Muscle layer of duodenum (tissue), 2 donors: ENCODE data around the gene TMEM161B.

Experiments used
- H3K27ac ChIP-seq: one replicate; pipeline ENCODE4 v1.7.0; 2013; ENCODE audit warnings: mild to moderate bottlenecking, low read length
- H3K27me3 ChIP-seq: one replicate; pipeline ENCODE4 v1.7.0; 2013; ENCODE audit warnings: low read depth, mild to moderate bottlenecking, control low read depth, low read length
- H3K36me3 ChIP-seq, 2 donors: one replicate each; pipeline ENCODE4 v1.7.0; 2013; ENCODE audit warnings: low read length in 2 of 2, control low read depth in 1 of 2, mild to moderate bottlenecking in 1 of 2; ENCODE audit not compliant: insufficient read depth in 2 of 2, control insufficient read depth in 1 of 2
- H3K4me1 ChIP-seq, 2 donors: one replicate each; pipeline ENCODE4 v1.7.0; 2013; ENCODE audit warnings: low read length in 2 of 2, mild to moderate bottlenecking in 2 of 2, control low read depth in 1 of 2, moderate library complexity in 1 of 2; ENCODE audit not compliant: insufficient read depth in 2 of 2, control insufficient read depth in 1 of 2
- H3K4me3 ChIP-seq, 2 donors: one replicate each; pipeline ENCODE4 v1.7.0; 2013; ENCODE audit warnings: low read length in 2 of 2, low read depth in 1 of 2, mild to moderate bottlenecking in 1 of 2
- H3K9me3 ChIP-seq, 2 donors: one replicate each; pipeline ENCODE4 v1.7.0; 2013; ENCODE audit warnings: low read length in 2 of 2, control low read depth in 1 of 2, mild to moderate bottlenecking in 1 of 2; ENCODE audit not compliant: control insufficient read depth in 1 of 2
- donor health status: healthy.

TMEM161B gene

DNA sequence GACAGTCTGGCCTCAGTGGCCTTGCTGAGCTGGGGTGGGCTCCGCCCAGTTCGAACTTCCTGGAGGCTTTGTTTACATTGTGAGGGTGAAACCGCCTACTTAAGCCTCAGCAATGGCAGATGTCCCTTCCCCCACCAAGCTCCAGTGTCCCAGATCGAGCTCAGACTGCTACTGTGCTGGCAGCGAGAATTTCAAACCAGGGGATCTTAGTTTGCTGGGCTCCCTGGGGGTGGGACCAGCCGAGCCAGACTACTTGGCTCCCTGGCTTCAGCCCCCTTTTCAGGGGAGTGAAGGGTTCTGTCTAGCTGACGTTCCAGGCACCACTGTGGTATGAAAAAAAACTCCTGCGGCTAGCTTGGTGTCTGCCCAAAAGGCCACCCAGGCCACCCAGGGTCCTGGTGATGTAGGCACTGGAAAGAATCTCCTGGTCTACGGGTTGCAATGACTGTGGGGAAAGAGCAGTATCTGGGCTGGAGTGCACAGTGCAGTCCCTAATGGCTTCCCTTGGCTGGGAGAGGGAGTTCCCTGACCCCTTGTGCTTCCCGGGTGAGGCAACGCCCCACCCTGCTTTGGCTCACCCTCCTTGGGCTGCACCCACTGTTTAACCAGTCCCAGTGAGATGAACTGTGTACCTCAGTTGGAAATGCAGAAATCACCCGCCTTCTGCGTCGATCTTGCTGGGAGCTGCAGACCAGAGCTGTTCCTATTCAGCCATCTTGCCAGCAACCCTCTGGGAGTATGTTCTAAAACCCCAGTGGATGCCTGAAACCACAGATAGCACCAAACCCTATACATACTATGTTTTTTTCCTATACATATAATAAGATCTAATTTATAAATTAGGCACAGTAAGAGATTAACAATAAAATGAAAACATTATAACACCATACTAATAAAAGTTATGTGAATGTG is 95.5 kb downstream of the TMEM161B start:
- Histone ChIP-seq H3K4me3 (no peak overlapping the region), H3K27ac (no peak overlapping the region), H3K36me3 (no peaks in the 10 kb centered on the region), H3K9me3 (peaks cover 0 to 2% of the 10 kb centered on the region in 2 donors), H3K4me1 (no peaks in the 10 kb centered on the region), H3K27me3 (no peaks in the 10 kb centered on the region)

DNA sequence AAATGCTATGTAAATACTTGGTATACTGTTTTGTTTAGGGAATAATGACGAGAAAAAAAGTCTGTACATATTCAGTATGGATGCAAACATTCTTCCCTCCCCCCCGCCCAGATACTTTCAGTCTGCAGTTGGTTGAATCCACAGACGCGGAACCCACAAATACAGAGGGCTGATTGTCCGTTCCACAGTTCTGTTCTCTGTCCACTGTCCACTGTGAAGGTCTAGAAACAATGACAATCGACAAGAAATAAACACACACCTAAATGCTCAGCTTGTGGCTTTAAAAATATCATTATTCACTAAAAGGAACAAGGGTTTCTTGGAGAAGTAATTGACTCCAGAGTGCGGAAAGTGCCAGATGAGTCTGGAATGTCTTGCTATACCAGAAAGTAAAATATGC is 109.1 kb downstream of the TMEM161B start:
- Histone ChIP-seq H3K27me3 (no peaks in the 10 kb centered on the region), H3K4me1 (no peaks in the 10 kb centered on the region), H3K4me3 (no peak overlapping the region), H3K9me3 (no peaks in the 10 kb centered on the region), H3K27ac (no peak overlapping the region), H3K36me3 (no peaks in the 10 kb centered on the region)

DNA sequence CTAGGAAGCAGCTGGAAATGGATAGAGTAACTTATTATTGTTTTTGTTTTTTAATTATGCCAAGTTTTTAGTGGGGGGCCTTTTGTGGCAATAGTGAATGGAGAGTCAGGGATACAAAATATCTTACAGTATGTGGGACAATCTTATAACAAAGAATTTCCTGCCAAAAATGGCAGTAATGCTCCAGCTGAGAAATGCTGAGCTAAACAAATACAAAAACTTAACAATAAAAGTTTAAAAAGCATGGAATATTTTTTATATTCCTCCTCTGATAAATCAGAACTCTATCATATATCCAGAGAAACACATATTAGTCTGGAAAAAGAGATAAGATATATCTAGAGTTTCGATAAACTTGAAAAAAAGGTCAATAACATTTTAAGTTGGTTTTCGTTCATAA is 110.6 kb downstream of the TMEM161B start:
- Histone ChIP-seq H3K27ac (no peak overlapping the region), H3K9me3 (no peaks in the 10 kb centered on the region), H3K4me1 (no peaks in the 10 kb centered on the region), H3K36me3 (no peaks in the 10 kb centered on the region), H3K27me3 (no peaks in the 10 kb centered on the region), H3K4me3 (no peak overlapping the region)

DNA sequence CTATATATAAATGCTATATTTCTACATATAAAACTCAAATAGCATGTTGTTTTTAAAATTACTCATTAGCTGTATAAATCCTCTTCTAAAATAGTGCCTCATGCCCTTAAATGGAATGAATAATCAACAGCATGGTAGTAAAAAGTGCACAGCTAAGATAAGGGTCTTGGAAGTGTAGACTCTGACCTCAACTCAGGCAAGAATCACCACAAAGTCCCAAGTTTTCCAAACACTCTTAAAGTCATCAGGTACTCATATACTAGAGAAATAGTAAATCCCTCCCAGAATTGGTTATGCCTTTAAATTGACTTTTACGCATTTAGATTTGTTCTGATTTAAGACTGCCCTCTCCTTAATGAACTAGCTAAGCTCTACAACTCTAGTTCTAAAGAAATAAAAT is 113.8 kb downstream of the TMEM161B start:
- Histone ChIP-seq H3K27ac (no peak overlapping the region), H3K36me3 (no peaks in the 10 kb centered on the region)

DNA sequence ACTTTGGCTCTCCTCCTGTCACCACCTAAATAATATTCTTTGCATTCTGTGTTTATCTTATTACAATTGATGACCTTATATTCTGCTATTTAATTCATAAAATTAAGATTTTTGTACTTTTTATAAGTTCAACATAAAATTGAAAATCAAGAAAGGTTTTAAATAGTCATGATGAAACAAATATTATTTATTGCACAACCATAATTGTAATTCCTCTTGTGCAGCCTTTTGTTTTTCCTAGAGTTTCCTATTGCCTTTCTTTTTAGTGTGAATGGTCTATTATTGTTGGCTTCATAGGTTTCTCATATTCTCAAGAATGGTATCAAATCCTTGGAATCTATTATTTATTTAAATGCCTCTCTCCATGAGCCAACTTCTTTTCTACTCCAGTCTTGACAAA is 117.9 kb downstream of the TMEM161B start:
- Histone ChIP-seq H3K4me3 (no peak overlapping the region), H3K9me3 (peaks cover 0 to 3% of the 10 kb centered on the region in 2 donors), H3K27me3 (peaks cover 6% of the 10 kb centered on the region), H3K4me1 (peaks cover 0 to 4% of the 10 kb centered on the region in 2 donors), H3K27ac (no peak overlapping the region), H3K36me3 (no peaks in the 10 kb centered on the region)

More for the DNA sequence above, 113.8 kb downstream of the TMEM161B start:
- Histone ChIP-seq H3K9me3 (peaks cover 0 to 3% of the 10 kb centered on the region in 2 donors), H3K27me3 (no peaks in the 10 kb centered on the region), H3K4me1 (no peaks in the 10 kb centered on the region), H3K4me3 (no peak overlapping the region)

DNA sequence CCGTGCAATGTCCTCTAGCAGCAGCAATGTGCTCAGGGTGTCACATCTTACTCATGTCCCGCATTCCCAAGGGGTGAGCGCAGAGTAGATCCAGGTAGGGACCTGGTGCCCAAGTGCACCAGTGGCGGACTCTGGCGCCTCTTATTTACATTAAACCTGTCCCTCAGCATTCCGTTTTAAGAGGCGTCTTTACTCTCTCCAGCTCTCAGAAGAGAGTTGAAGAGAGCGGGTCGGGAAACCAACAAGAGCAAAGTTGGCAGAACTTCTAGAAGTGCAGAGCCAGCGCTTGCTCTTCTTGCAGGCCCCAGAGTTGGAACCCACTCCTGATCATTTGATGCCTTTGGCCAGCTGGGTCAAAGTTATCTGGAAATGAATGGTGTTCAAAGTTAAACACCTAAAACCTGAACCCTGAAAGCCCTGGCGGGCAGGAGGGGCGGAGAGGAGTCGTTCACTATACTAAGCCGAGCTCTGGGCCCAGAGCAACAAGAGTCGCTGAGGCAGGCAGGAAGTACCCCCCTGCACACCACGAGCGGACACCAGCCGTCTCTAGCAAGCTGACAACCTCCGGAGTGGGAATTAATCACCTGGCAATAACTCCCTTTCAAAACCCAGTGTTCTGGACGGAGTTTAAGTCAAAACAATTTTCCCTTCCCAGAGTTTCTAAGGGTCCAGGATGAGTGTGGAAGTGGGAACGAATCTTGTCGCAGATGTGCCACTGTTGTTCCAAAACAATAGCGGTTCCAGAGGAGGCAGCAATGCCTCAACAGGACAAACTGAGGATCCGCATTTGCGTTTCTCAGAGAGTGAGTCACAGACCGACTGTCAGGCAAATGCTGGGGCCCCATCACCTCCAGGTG is 122.8 kb downstream of the TMEM161B start:
- Histone ChIP-seq H3K4me3 (peak overlapping the region; percentile 35 to 48), H3K36me3 (no peaks in the 10 kb centered on the region), H3K27ac (no peak overlapping the region), H3K9me3 (peaks cover 0 to 4% of the 10 kb centered on the region in 2 donors), H3K4me1 (peaks cover 0 to 28% of the 10 kb centered on the region in 2 donors), H3K27me3 (peaks cover 37% of the 10 kb centered on the region)

DNA sequence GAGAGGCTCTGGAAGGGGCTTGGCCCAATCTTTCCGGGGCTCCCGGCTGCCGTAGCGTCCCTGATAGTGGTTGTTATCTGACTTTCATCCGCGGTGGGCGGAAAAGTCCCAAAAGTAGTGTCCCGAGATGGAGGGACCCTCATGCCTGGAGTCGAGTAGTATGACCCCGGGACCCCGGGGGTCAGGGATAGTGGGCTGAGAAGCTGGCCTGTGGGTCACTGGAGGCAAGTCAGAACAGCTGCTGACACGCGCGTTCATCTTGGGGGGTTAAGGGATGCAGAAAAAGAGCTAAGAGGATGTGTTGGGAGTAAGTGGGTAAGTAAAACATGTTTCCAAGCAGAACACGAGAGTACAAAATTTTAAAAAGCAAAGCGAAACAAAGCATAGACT is 123.4 kb downstream of the TMEM161B start:
- peaks cover 0 to 34% of the 10 kb centered on the region in 2 donors for H3K4me1 ChIP-seq
- no peaks in the 10 kb centered on the region for H3K36me3 ChIP-seq
- H3K9me3 ChIP-seq: peaks cover 0 to 4% of the 10 kb centered on the region in 2 donors
- peaks cover 43% of the 10 kb centered on the region for H3K27me3 ChIP-seq
- H3K27ac ChIP-seq: no peak overlapping the region
- peak overlapping the region; percentile 35 to 48 for H3K4me3 ChIP-seq
